Keratinocyte (primary cell): Measurements from ENCODE around the gene ENDOD1.

Experiments
- EZH2 ChIP-seq: IDR thresholded peaks from one replicate; pipeline ENCODE4 v1.6.1; 2012; ENCODE audit warnings: inconsistent platforms, mild to moderate bottlenecking, low read length, moderate library complexity
- TF ChIP-seq, protein P1 (sequence below), 3 experiments: IDR thresholded peaks in 1 of 3; conservative IDR thresholded peaks in 1 of 3; optimal IDR thresholded peaks in 1 of 3; 2 replicates in 2 of 3; 3 replicates in 1 of 3; pipeline versions ENCODE3 to v1.5.1; 2011; ENCODE audit warnings: low read length in 3 of 3, mild to moderate bottlenecking in 3 of 3, moderate library complexity in 2 of 3, control low read depth in 1 of 3, inconsistent platforms in 1 of 3; ENCODE audit not compliant: insufficient read depth in 2 of 3; ENCODE audit errors: extremely low read depth in 1 of 3

DNA sequence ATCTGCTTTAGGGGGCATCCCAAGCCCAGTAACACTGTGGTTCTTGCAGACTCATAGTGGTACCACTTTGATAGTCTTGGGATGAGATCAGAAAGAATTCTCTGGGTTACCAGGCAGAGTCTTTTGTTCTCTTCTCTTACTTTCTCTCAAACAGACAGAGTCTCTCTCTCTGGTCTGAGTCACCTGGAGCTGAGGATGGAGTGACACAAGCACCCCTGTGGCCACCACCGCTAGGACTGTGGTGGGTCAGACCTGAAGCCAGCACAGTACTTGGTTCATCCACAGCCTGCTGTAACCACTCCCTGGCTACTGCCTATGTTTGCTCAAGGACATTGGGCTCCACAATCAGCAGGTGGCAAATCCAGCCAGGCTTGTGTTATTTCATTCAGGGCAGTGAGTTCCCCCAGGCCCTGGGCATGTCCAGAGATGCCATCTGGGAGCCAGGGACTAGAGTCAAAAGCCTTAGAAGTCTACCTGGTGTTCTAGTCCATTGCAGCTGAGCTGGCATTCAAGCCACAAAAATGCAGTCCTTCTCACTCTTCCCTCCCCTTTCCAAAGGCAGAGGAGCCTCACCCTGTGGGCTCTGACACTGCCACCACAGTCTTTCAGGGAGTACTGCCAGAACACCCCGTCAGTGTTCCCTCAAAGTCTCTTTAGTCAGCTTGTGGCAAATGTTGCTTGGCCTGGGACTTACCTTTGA lies 29.9 kb downstream of the ENDOD1 start:
- TF ChIP-seq EZH2, result no peak
- TF ChIP-seq, protein P1, sequence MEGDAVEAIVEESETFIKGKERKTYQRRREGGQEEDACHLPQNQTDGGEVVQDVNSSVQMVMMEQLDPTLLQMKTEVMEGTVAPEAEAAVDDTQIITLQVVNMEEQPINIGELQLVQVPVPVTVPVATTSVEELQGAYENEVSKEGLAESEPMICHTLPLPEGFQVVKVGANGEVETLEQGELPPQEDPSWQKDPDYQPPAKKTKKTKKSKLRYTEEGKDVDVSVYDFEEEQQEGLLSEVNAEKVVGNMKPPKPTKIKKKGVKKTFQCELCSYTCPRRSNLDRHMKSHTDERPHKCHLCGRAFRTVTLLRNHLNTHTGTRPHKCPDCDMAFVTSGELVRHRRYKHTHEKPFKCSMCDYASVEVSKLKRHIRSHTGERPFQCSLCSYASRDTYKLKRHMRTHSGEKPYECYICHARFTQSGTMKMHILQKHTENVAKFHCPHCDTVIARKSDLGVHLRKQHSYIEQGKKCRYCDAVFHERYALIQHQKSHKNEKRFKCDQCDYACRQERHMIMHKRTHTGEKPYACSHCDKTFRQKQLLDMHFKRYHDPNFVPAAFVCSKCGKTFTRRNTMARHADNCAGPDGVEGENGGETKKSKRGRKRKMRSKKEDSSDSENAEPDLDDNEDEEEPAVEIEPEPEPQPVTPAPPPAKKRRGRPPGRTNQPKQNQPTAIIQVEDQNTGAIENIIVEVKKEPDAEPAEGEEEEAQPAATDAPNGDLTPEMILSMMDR (optimal IDR thresholded peaks at IDR 0.05 in 1 of 3, IDR thresholded peaks at IDR 0.05 in 1 of 3, conservative IDR thresholded peaks at IDR 0.05 in 1 of 3; ENCODE audit: extremely low read depth in 1 of 3, insufficient read depth in 2 of 3, low read length in 3 of 3), result peak in 1 of 3 experiments; percentile 2
